Subcutaneous preadipocyte (primary cell): ENCODE measurements around the gene TDRD12. TPM values are rescaled to one million over a fixed set of nuclear protein-coding genes. Genes with fewer than 3 reads are reported as not detected.

Experiments used
- small RNA-seq: library from RNA; depleted of rRNA; stranded (forward); fragments of <200 nt; gene quantifications from one replicate; pipeline ENCODE3, GENCODE V24; 2012
- total RNA-seq: library from RNA; depleted of rRNA; stranded (reverse); fragments of >200 nt; gene quantifications from 2 replicates; pipeline ENCODE4 v1.2.3, GENCODE V29; 2012

TDRD12 gene
- 0.20 and 0.73 TPM in 2 replicates for total RNA-seq

DNA sequence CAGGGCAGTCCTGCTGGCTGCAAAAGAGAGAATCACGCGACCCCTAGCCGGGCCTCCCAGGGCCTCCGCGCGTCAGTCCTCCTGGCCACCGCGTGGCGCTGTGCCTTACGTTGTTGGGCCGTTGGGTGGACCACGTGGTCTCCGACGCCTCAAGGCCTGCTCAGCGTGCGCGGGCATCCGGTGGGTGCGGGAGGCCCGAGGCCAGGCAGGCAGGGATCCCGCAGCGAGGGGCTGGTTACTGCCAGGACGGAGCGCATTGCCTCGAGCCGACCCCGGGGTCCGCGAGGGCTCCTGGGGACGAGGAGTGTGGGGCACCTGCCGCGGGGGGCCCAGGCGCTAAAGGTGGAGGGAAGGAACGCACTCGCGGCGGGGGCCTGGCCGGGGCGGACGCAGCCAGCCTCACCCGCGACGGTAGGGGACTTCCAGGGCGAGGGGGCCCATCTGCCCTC is at the start of gene TDRD12:
Gene TDRD12 (plus strand): TSS at position 157 of the 449 bp plus-strand sequence. CDS start 306 bp downstream, outside the sequence.

GRCh38 chr19:32674931-32675719 is 44.4 kb upstream of the TDRD12 start, which contains the start of gene ANKRD27:
Gene ANKRD27, minus strand, starts transcription at chr19:32675180. Its CDS starts 16,165 bp downstream, at chr19:32659015.

GRCh38 chr19:32675720-32676185 is 43.8 kb upstream of the TDRD12 start, which contains the start of gene RGS9BP:
Gene RGS9BP, plus strand, starts transcription at chr19:32675848. Its CDS starts 416 bp downstream, at chr19:32676264.

DNA sequence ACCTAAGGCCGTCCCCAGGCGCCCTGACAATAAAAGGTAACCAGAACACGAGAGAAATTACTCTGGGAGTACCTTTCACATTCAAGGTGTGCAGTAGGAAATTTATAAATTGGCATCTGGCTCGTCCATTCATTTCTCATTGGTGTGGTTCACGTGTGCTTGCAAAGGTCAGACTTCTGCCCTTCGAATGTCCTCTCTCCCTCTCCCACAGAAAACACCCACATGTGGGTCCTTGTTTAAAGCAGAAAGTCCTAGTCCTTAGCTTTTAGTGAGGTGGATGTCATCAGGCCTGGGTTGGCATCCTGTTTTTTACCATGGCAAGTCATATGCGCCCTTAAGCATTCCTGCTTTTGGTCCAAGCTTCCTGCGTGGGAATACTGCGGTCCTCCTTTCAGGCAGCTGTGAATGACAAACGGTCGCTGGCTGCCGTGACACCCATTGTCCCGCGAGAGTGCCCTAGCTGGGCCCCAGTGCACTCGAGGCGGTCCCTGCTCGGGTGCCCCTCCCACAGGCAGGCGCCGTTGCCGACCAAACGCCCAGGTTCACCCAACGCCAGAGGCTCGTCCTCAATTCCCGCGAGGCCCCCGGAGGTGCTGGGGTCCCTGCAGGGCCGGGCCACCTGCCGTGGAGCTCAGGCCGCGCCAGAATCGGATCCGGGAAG is 28.1 kb upstream of the TDRD12 start, which contains the start of gene NUDT19:
Gene NUDT19 (plus strand): TSS at position 531 of the 661 bp plus-strand sequence. CDS start 140 bp downstream, outside the sequence.

DNA sequence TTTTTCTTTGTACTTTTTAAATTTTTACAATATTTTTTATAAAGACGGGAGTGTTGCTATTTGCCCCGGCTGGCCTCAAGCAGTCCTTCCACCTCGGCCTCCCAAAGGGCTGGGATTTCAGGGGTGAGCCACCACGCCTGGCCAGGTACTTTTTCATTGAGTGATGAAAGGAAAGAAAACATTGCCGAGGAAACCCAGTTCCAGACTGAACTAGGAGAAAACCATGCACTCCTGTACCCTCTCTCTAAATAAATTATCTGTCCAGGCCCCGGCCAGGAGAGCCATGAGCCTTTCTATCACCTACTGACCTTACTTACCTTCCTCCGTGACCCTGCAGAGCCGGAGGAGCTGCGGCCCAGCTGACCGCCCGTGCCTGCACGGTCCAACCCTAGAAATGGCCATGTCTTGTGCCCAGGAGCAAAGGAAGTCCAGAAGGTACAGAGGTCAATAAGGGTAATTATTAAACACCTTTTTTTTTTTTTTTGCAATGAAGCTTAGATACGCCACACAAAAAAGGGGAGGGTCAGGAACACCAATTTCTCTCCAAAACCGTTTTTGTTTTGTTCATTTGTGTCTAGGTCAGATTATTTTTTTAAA is 149.9 kb downstream of the TDRD12 start, which contains the start of gene SLC7A9:
Gene SLC7A9 (minus strand): TSS at position 399 of the 597 bp plus-strand sequence. CDS start 1,233 bp downstream, outside the sequence.

Small RNAs within 50 kb of the gene (small RNA-seq; reads per million reads assigned to genes)
- not detected for gene RN7SKP22

Other genes starting within 250 kb of the TDRD12 start
- gene PDCD5, start 138.6 kb upstream of the TDRD12 start, total RNA-seq, result 80.9 and 114 TPM in 2 replicates
- 36.4 and 43.6 TPM in 2 replicates for gene ANKRD27, start 44.6 kb upstream of the TDRD12 start, total RNA-seq
- 0.37 and 0.39 TPM in 2 replicates for gene RGS9BP, start 43.9 kb upstream of the TDRD12 start, total RNA-seq
- 8.8 and 12.7 TPM in 2 replicates for gene NUDT19, start 27.9 kb upstream of the TDRD12 start, total RNA-seq
- gene SLC7A9, start 150.0 kb downstream of the TDRD12 start, total RNA-seq, result 0.20 and 0.37 TPM in 2 replicates